Natural killer cell (primary cell): ENCODE data around the gene SLC2A5. TPM values are rescaled to one million over a fixed set of nuclear protein-coding genes. Genes with fewer than 3 reads are reported as not detected.

Experiments used
- ATAC-seq, 3 donors: fragments of 150-1000 bp in 2 of 3; fragments of 200-7000 bp in 1 of 3; cut with Tn5 transposase; 1 replicate in 1 of 3; 2 replicates in 2 of 3; pipeline ENCODE4 v1.10.0; 2021; ENCODE audit warnings: mild to moderate bottlenecking in 2 of 3, moderate library complexity in 2 of 3
- DNase-seq, 2 donors: peaks; one replicate each; pipeline versions ENCODE4 v3.0.0 to v3.0.0-alpha.2; 2013 to 2021; ENCODE audit warnings: mixed read lengths in 1 of 2
- H3K27ac ChIP-seq: one replicate; pipeline ENCODE4 v1.5.1; 2013; ENCODE audit warnings: mild to moderate bottlenecking, low read length
- H3K27me3 ChIP-seq: one replicate; pipeline ENCODE4 v1.6.1; 2013; ENCODE audit warnings: low read length; ENCODE audit not compliant: control insufficient read depth, insufficient read depth
- H3K36me3 ChIP-seq: one replicate; pipeline ENCODE4 v1.6.1; 2013; ENCODE audit warnings: low read length; ENCODE audit not compliant: control insufficient read depth, insufficient read depth
- H3K4me1 ChIP-seq: one replicate; pipeline ENCODE4 v1.6.1; 2013; ENCODE audit warnings: low read length; ENCODE audit not compliant: control insufficient read depth, insufficient read depth
- H3K4me3 ChIP-seq: one replicate; pipeline ENCODE4 v1.5.1; 2013; ENCODE audit warnings: low read length
- H3K9me3 ChIP-seq: one replicate; pipeline ENCODE4 v1.6.1; 2013; ENCODE audit warnings: low read length; ENCODE audit not compliant: control insufficient read depth, insufficient read depth
- H3K27ac Mint-ChIP-seq, 2 donors: one replicate each; pipeline ENCODE4 v1.8.0; 2022; ENCODE audit warnings: mild to moderate bottlenecking in 2 of 2, mixed read lengths in 2 of 2, moderate library complexity in 1 of 2
- H3K27me3 Mint-ChIP-seq, 2 donors: one replicate each; pipeline ENCODE4 v1.8.0; 2022; ENCODE audit warnings: low read depth in 2 of 2, mixed read lengths in 2 of 2
- H3K36me3 Mint-ChIP-seq: one replicate; pipeline ENCODE4 v1.8.0; 2022; ENCODE audit warnings: mixed read lengths
- H3K4me1 Mint-ChIP-seq, 2 donors: one replicate each; pipeline ENCODE4 v1.8.0; 2022; ENCODE audit warnings: mixed read lengths in 2 of 2
- H3K4me3 Mint-ChIP-seq: one replicate; pipeline ENCODE4 v1.8.0; 2022; ENCODE audit warnings: mild to moderate bottlenecking, moderate library complexity, mixed read lengths
- H3K9me3 Mint-ChIP-seq, 2 donors: one replicate each; pipeline ENCODE4 v1.8.0; 2022; ENCODE audit warnings: mixed read lengths in 2 of 2
- CTCF ChIP-seq: fragments of 200-600 bp; IDR thresholded peaks from one replicate; pipeline ENCODE4 v1.8.0; 2022; ENCODE audit warnings: antibody characterized with exemption
- WGBS: methylation state at CpG from one replicate; pipeline ENCODE4 v1.1.7; 2013; ENCODE audit warnings: missing lambda C conversion rate; ENCODE audit not compliant: insufficient coverage; 5-methylcytosine and 5-hydroxymethylcytosine counted together
- intact Hi-C: fragments of 100-400 bp; cut with micrococcal nuclease; formaldehyde crosslinking; loops from one replicate; pipeline ENCODE4 v1.14.2; 2022
- total RNA-seq, 4 donors: library from RNA; stranded (reverse); fragments of 120-200 nt in 1 of 4; gene quantifications; one replicate each; pipeline versions ENCODE4 v1.2.3 to v1.2.4, GENCODE V29; 2013 to 2022

Gene SLC2A5
- total RNA-seq, 3 donors from 2014 or later (not counting 1 experiment from before 2014, with no cell fraction given), result not detected

GRCh38 chr1:9050803-9051202 lies 18.6 kb downstream of the SLC2A5 start:
- no peak for ATAC-seq

GRCh38 chr1:9048551-9048950 lies 20.9 kb downstream of the SLC2A5 start:
- Histone ChIP-seq H3K36me3 (no peaks in the 10 kb centered on the region), H3K4me1 (no peaks in the 10 kb centered on the region), H3K27me3 (no peaks in the 10 kb centered on the region), H3K9me3 (no peaks in the 10 kb centered on the region), H3K4me3 (no peak overlapping the region), H3K27ac (no peak overlapping the region)
- Mint-ChIP-seq H3K4me3 (no peak overlapping the region), H3K36me3 (no peaks in the 10 kb centered on the region), H3K27ac (no peak overlapping the region), H3K27me3 (peaks cover 0 to 4% of the 10 kb centered on the region in 2 donors), H3K4me1 (no peaks in the 10 kb centered on the region), H3K9me3 (no peaks in the 10 kb centered on the region)
- intact Hi-C loops, result no loop called here
- 87% methylated on average over 6 of the region's 7 CpGs for WGBS
- ATAC-seq (no peak), DNase-seq (no peak)
- no peak for TF ChIP-seq CTCF

More at GRCh38 chr1:9050803-9051202, 18.6 kb downstream of the SLC2A5 start:
- H3K27me3 ChIP-seq, result no peaks in the 10 kb centered on the region
- no peak overlapping the region for H3K4me3 ChIP-seq
- no peaks in the 10 kb centered on the region for H3K27me3 Mint-ChIP-seq
- TF ChIP-seq CTCF, result no peak
- H3K36me3 Mint-ChIP-seq, result no peaks in the 10 kb centered on the region
- H3K36me3 ChIP-seq, result no peaks in the 10 kb centered on the region
- no peaks in the 10 kb centered on the region for H3K9me3 ChIP-seq
- no peak overlapping the region for H3K27ac Mint-ChIP-seq
- H3K4me1 Mint-ChIP-seq, result no peaks in the 10 kb centered on the region
- H3K4me1 ChIP-seq, result no peaks in the 10 kb centered on the region
- WGBS, result 80% methylated on average over 2 of the region's 3 CpGs
- no peak overlapping the region for H3K27ac ChIP-seq
- no peaks in the 10 kb centered on the region for H3K9me3 Mint-ChIP-seq
- intact Hi-C loops, result no loop called here
- H3K4me3 Mint-ChIP-seq, result no peak overlapping the region
- no peak for DNase-seq

- peaks cover 0 to 4% of the 10 kb centered on the region in 2 donors for H3K27me3 Mint-ChIP-seq
- intact Hi-C loops, result no loop called here
- H3K4me3 Mint-ChIP-seq, result no peak overlapping the region
- no peaks in the 10 kb centered on the region for H3K9me3 Mint-ChIP-seq
- no peak for TF ChIP-seq CTCF
- Histone ChIP-seq H3K27ac (no peak overlapping the region), H3K4me3 (no peak overlapping the region), H3K4me1 (no peaks in the 10 kb centered on the region), H3K27me3 (no peaks in the 10 kb centered on the region), H3K36me3 (no peaks in the 10 kb centered on the region), H3K9me3 (no peaks in the 10 kb centered on the region)
- DNase-seq, result no peak
- no peaks in the 10 kb centered on the region for H3K36me3 Mint-ChIP-seq
- no peak overlapping the region for H3K27ac Mint-ChIP-seq
- 86% methylated on average over 2 of the region's 2 CpGs for WGBS
- no peak for ATAC-seq
- H3K4me1 Mint-ChIP-seq, result no peaks in the 10 kb centered on the region
Observed at GRCh38 chr1:9047019-9047418, 22.4 kb downstream of the SLC2A5 start.

- Mint-ChIP-seq H3K27ac (no peak overlapping the region), H3K27me3 (peaks cover 0 to 4% of the 10 kb centered on the region in 2 donors)
- intact Hi-C loops, result no loop called here
Observed at GRCh38 chr1:9045861-9046510, 23.4 kb downstream of the SLC2A5 start.

More at GRCh38 chr1:9045861-9046510, 23.4 kb downstream of the SLC2A5 start:
- no peak for DNase-seq
- no peaks in the 10 kb centered on the region for H3K36me3 Mint-ChIP-seq
- H3K4me3 Mint-ChIP-seq, result no peak overlapping the region
- ATAC-seq, result no peak
- no peaks in the 10 kb centered on the region for H3K4me1 Mint-ChIP-seq
- Histone ChIP-seq H3K27me3 (no peaks in the 10 kb centered on the region), H3K9me3 (no peaks in the 10 kb centered on the region), H3K27ac (no peak overlapping the region), H3K36me3 (no peaks in the 10 kb centered on the region), H3K4me1 (no peaks in the 10 kb centered on the region), H3K4me3 (no peak overlapping the region)
- no peaks in the 10 kb centered on the region for H3K9me3 Mint-ChIP-seq
- WGBS, result 93% methylated on average over 6 of the region's 7 CpGs
- no peak for TF ChIP-seq CTCF
